HG02759 (cell line): ENCODE data around the gene DPEP1.

Experiments used
- ATAC-seq: cut with Tn5 transposase; IDR thresholded peaks from one replicate; pipeline ENCODE4 v1.9.1; 2021; ENCODE audit warnings: mild to moderate bottlenecking, moderate library complexity; ENCODE audit not compliant: unreplicated experiment

DPEP1 gene

DNA sequence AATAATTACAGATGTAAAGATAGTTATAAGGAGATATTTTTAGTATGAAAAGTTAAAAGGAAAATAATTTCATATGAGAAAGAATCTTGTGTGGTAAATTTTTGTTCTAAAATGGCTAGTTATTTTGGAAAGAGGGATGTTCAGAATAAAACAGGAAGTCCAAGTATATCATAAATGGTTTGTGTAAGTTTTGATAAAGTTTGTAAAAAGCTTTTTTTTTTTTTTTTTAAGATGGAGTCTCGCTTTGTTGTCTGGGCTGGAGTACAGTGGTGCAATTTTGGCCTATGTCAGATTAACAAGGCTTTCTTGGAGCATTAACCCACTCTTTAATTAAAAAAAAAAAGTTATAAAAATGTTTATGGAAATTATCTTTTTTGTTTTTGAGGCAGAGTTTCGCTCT is 64.8 kb downstream of the DPEP1 start:
- ATAC-seq: no peak

DNA sequence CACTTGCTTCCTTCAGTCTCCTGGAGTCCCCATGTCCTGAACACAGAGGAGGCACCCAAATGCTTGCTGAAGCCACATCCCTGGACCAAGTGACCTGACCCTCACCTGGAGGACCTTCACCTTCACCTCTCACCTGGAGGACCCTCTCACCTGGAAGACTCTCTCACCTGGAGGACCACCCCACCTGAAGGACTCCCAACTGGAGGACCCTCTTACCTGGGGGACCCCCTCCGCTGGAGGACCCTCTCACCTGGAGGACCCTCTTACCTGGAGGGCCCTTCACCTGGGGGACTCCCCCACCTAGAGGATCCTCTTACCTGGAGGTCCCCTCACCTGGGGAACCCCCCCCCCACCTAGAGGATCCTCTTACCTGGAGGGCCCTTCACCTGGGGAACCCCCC is 72.5 kb downstream of the DPEP1 start:
- ATAC-seq: no peak

DNA sequence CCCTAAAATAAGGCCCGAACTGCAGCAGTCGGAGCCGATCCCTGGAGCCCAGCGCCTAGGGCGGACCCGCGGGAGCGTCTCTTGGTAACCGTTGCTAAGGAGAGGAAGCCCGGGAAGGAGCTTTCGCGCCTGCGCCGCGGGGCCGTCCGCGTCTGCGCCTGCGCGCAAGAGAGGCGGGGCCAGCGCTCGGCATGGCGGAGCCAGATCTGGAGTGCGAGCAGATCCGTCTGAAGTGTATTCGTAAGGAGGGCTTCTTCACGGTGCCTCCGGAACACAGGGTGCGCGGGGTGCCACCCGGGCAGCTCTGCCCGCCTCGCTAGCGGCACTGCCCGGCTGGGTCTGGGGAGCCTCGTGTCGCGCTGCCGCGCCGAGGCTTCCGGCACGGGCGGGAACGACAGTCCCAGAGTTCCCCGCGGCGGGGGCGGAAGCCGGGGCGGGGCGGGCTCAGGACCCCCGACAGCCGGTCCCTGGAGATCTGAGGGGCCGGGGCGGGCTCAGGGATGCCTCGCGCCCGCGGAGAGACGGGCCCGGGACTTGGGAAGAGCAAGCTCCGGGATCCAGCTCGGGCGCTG is 73.2 kb downstream of the DPEP1 start, which contains the start of gene CDK10:
TSS of gene CDK10 (plus strand) at position 170 of the 572 bp plus-strand sequence. CDS start at position 192, 22 bp downstream.
- peak; percentile 87 for ATAC-seq

DNA sequence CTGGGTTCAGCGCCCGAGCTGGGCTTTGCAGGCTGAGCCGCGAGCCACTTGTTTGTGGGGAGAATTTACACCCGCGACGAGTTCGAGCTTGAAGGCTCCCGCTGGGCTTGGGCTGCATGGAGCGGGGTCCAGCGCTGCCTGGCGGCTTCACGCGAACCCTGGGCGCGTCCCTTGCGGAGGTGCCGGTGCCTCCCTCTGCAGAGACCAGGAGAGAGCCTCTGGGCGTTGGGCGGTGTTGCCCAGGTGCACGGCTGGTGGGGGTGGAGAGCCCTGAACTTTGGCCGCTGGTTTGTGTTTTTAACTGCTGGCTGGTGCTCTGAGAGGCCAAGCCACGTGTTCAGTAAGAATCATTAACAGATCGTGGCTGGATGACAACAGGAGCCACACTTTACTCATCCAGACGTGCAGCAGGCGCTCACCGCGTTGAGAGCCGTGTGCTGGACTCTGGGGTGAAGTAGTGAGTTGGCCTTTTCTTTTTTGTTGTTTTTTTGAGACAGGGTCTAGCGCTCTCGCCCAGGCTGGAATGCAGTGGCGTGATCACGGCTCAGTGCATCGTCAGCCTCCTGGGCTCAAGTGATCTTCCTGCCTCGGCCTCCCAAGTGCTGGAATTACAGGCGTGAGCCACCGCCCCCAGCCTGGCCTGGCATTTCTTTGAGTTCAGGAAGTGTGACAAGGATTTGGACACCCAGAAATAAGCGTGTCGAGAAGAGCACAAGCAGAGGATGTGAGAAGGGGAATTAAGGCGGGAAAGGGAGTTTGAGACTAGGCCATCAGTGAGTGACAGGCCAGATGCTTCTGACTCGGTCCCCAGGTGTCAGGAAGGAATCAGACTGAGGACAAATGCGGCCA is 73.9 kb downstream of the DPEP1 start:
- peak; percentile 43 for ATAC-seq
